ENCODE results near the gene SSBP2. TPM values are rescaled to one million over a fixed set of nuclear protein-coding genes. Genes with fewer than 3 reads are reported as not detected.
"Not testable (repeated sequence)": the region's sequence is repeated elsewhere in the genome, so short reads cannot be mapped to it uniquely, and the experiment has no call there.

Gene SSBP2
- total and polyA plus RNA-seq, 2 donors (not counting 1 experiment from before 2014, with no cell fraction given), result 44.4 to 63.1 TPM

DNA sequence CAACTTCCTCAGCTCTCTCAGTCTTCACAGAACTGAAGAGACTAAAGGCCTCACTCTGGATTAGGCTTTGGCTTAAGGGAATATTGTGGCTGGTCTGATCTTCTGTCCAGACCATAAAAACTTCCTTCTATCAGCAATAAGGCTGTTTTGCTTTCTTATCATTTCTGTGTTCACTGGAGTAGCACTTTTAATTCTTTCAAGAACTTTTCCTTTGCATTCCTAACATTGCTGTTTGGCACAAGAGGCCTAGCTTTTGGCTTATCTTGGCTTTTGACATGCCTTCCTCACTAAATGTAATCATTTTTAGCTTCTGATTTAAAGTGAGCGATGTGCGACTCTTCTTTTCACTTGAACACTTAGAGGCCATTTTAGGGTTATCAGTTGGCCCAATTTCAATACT lies 268.3 kb downstream of the SSBP2 start:
- Histone ChIP-seq H4K20me1 (ENCODE audit: control insufficient read depth, extremely low read depth, insufficient read depth, low read length) (no peaks in the 10 kb centered on the region), H3K9me3 (ENCODE audit: control insufficient read depth, insufficient read depth, low read depth, low read length) (no peaks in the 10 kb centered on the region), H3K27ac (ENCODE audit: insufficient read depth, low read length) (no peak overlapping the region), H3K9ac (ENCODE audit: insufficient read depth, low read length) (no peak overlapping the region), H3K4me1 (ENCODE audit: control insufficient read depth, extremely low read depth, insufficient read depth, low read length) (no peaks in the 10 kb centered on the region), H3K4me2 (ENCODE audit: extremely low read depth, insufficient read depth, low read length) (no peak overlapping the region), H3K27me3 (ENCODE audit: control insufficient read depth, insufficient read depth, low read length) (no peaks in the 10 kb centered on the region), H3K36me3 (ENCODE audit: control insufficient read depth, insufficient read depth, low read length) (no peaks in the 10 kb centered on the region), H3K79me2 (ENCODE audit: control insufficient read depth, insufficient read depth, low read length) (no peaks in the 10 kb centered on the region), H3K4me3 (replicated peaks in 1 of 4; ENCODE audit: control extremely low read depth in 1 of 4, insufficient read depth in 1 of 4, low read depth in 3 of 4, low read length in 4 of 4) (no peak overlapping the region), H2AFZ (ENCODE audit: low read length) (no peak overlapping the region)
- TF ChIP-seq, protein P1, sequence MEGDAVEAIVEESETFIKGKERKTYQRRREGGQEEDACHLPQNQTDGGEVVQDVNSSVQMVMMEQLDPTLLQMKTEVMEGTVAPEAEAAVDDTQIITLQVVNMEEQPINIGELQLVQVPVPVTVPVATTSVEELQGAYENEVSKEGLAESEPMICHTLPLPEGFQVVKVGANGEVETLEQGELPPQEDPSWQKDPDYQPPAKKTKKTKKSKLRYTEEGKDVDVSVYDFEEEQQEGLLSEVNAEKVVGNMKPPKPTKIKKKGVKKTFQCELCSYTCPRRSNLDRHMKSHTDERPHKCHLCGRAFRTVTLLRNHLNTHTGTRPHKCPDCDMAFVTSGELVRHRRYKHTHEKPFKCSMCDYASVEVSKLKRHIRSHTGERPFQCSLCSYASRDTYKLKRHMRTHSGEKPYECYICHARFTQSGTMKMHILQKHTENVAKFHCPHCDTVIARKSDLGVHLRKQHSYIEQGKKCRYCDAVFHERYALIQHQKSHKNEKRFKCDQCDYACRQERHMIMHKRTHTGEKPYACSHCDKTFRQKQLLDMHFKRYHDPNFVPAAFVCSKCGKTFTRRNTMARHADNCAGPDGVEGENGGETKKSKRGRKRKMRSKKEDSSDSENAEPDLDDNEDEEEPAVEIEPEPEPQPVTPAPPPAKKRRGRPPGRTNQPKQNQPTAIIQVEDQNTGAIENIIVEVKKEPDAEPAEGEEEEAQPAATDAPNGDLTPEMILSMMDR (conservative IDR thresholded peaks at IDR 0.05 in 1 of 2, IDR thresholded peaks at IDR 0.05 in 1 of 2; ENCODE audit: low read depth in 1 of 2, low read length in 2 of 2), result no peak
- no peak for TF ChIP-seq EZH2 (IDR thresholded peaks at IDR 0.05; ENCODE audit: low read length, missing control alignments)
- DNase-seq (ENCODE audit: low read depth in 2 of 2), result peak in 1 of 2 donors; percentile 58

DNA sequence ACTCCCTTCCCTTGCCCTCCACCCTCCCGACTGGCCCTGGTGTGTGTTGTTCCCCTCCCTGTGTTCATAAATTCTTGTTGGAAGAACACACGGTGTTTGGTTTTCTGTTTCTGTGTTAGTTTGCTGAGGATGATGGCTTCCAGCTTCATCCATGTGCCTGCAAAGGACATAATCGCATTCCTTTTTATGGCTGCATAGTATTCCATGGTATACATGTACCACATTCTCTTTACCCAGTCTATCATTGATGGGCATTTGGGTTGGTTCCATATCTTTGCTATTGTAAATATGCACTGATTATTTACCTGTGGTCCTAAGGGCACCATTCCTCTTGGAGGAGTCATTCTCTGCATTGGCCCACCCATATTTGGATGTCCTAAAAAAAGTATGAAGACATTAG lies 277.5 kb downstream of the SSBP2 start:
- not testable (repeated sequence) for H3K4me2 ChIP-seq (ENCODE audit: extremely low read depth, insufficient read depth, low read length); H3K27me3 ChIP-seq (ENCODE audit: control insufficient read depth, insufficient read depth, low read length); H3K36me3 ChIP-seq (ENCODE audit: control insufficient read depth, insufficient read depth, low read length); DNase-seq (ENCODE audit: low read depth in 2 of 2); H3K4me3 ChIP-seq (replicated peaks in 1 of 4; ENCODE audit: control extremely low read depth in 1 of 4, insufficient read depth in 1 of 4, low read depth in 3 of 4, low read length in 4 of 4); H3K4me1 ChIP-seq (ENCODE audit: control insufficient read depth, extremely low read depth, insufficient read depth, low read length); H3K9me3 ChIP-seq (ENCODE audit: control insufficient read depth, insufficient read depth, low read depth, low read length); H2AFZ ChIP-seq (ENCODE audit: low read length); H3K79me2 ChIP-seq (ENCODE audit: control insufficient read depth, insufficient read depth, low read length); H4K20me1 ChIP-seq (ENCODE audit: control insufficient read depth, extremely low read depth, insufficient read depth, low read length); H3K27ac ChIP-seq (ENCODE audit: insufficient read depth, low read length); H3K9ac ChIP-seq (ENCODE audit: insufficient read depth, low read length)

DNA sequence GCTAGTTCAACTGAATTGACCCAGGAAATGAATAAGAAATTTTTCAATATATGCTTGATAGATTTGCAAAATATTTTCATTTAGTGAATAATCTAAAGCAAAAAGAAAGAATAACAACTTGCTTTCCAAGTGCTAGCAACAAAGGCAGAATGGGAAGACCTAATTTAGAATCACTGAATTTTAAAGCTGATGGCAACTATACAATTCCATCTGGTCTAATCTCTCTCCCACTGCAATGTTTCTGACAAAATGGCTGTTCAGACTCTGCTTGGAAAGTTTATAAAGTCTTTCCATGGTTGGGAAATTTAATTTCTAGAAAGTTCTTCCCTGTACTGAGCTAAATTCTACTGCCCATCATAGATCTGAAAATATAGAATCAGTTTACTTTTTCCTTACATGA lies 281.2 kb downstream of the SSBP2 start:
- TF ChIP-seq, protein P1 (conservative IDR thresholded peaks at IDR 0.05 in 1 of 2, IDR thresholded peaks at IDR 0.05 in 1 of 2; ENCODE audit: low read depth in 1 of 2, low read length in 2 of 2), result no peak
- TF ChIP-seq EZH2 (IDR thresholded peaks at IDR 0.05; ENCODE audit: low read length, missing control alignments), result no peak
- no peaks in the 10 kb centered on the region for H3K9me3 ChIP-seq (ENCODE audit: control insufficient read depth, insufficient read depth, low read depth, low read length)
- no peak overlapping the region for H3K27ac ChIP-seq (ENCODE audit: insufficient read depth, low read length)
- no peak for DNase-seq (ENCODE audit: low read depth in 2 of 2)
- H3K4me2 ChIP-seq (ENCODE audit: extremely low read depth, insufficient read depth, low read length), result no peak overlapping the region
- no peaks in the 10 kb centered on the region for H3K79me2 ChIP-seq (ENCODE audit: control insufficient read depth, insufficient read depth, low read length)
- H3K27me3 ChIP-seq (ENCODE audit: control insufficient read depth, insufficient read depth, low read length), result no peaks in the 10 kb centered on the region
- no peaks in the 10 kb centered on the region for H3K4me1 ChIP-seq (ENCODE audit: control insufficient read depth, extremely low read depth, insufficient read depth, low read length)
- H3K4me3 ChIP-seq (replicated peaks in 1 of 4; ENCODE audit: control extremely low read depth in 1 of 4, insufficient read depth in 1 of 4, low read depth in 3 of 4, low read length in 4 of 4), result no peak overlapping the region
- peaks cover 2% of the 10 kb centered on the region for H3K36me3 ChIP-seq (ENCODE audit: control insufficient read depth, insufficient read depth, low read length)
- H3K9ac ChIP-seq (ENCODE audit: insufficient read depth, low read length), result no peak overlapping the region
- H2AFZ ChIP-seq (ENCODE audit: low read length), result no peak overlapping the region
- H4K20me1 ChIP-seq (ENCODE audit: control insufficient read depth, extremely low read depth, insufficient read depth, low read length), result no peaks in the 10 kb centered on the region
